Effector memory CD8-positive, alpha-beta T cell (primary cell): ENCODE results near the gene ARSK.

Source experiments
- ATAC-seq: fragments of 150-1000 bp; cut with Tn5 transposase; replicated peaks from 2 replicates; pipeline ENCODE4 v1.10.0; 2021; ENCODE audit warnings: mild to moderate bottlenecking, moderate library complexity
- DNase-seq, 3 experiments: peaks; one replicate each; pipeline ENCODE4 v3.0.0; 2021
- H3K27ac Mint-ChIP-seq, 2 donors: one replicate each; pipeline ENCODE4 v1.8.0; 2022; ENCODE audit warnings: mild to moderate bottlenecking in 2 of 2, mixed read lengths in 2 of 2, moderate library complexity in 2 of 2
- H3K27me3 Mint-ChIP-seq, 2 donors: one replicate each; pipeline ENCODE4 v1.8.0; 2022; ENCODE audit warnings: mixed read lengths in 2 of 2
- H3K36me3 Mint-ChIP-seq: one replicate; pipeline ENCODE4 v1.8.0; 2022; ENCODE audit warnings: mild to moderate bottlenecking, moderate library complexity, mixed read lengths; ENCODE audit not compliant: insufficient read depth
- H3K4me1 Mint-ChIP-seq, 2 donors: one replicate each; pipeline ENCODE4 v1.8.0; 2022; ENCODE audit warnings: low read depth in 2 of 2, mixed read lengths in 2 of 2
- H3K4me3 Mint-ChIP-seq, 2 donors: one replicate each; pipeline ENCODE4 v1.8.0; 2022; ENCODE audit warnings: mild to moderate bottlenecking in 2 of 2, mixed read lengths in 2 of 2, moderate library complexity in 2 of 2
- H3K9me3 Mint-ChIP-seq, 2 donors: one replicate each; pipeline ENCODE4 v1.8.0; 2022; ENCODE audit warnings: mixed read lengths in 2 of 2

Gene ARSK

GRCh38 chr5:95619514-95620029 lies 64.7 kb downstream of the ARSK start:
- no peaks in the 10 kb centered on the region for H3K27me3 Mint-ChIP-seq
- peaks cover 23 to 30% of the 10 kb centered on the region in 2 donors for H3K4me1 Mint-ChIP-seq
- peak overlapping the region; percentile 74 to 77 for H3K4me3 Mint-ChIP-seq
- H3K9me3 Mint-ChIP-seq, result no peaks in the 10 kb centered on the region
- peak overlapping the region; percentile 13 to 44 for H3K27ac Mint-ChIP-seq
- no peak for DNase-seq
- H3K36me3 Mint-ChIP-seq, result peaks cover 3% of the 10 kb centered on the region
- no peak for ATAC-seq

- ATAC-seq, result peak; percentile 67
- Mint-ChIP-seq H3K4me3 (peak within 1 kb of the TSS; percentile 82 to 86), H3K27ac (peak within 1 kb of the TSS; percentile 13 to 44), H3K4me1 (peaks cover 23 to 30% of the 10 kb centered on the region in 2 donors), H3K27me3 (no peaks in the 10 kb centered on the region), H3K36me3 (peaks cover 3% of the 10 kb centered on the region), H3K9me3 (no peaks in the 10 kb centered on the region)
- peak; percentile 44 to 60 (median 49) for DNase-seq
Measured at GRCh38 chr5:95620030-95620869, 65.3 kb downstream of the ARSK start, which contains the start of gene GPR150. Gene GPR150 (plus strand): TSS chr5:95620087. CDS start chr5:95620276, 189 bp downstream.

GRCh38 chr5:95620870-95621838 lies 66.3 kb downstream of the ARSK start:
- H3K4me1 Mint-ChIP-seq, result peaks cover 23 to 30% of the 10 kb centered on the region in 2 donors
- H3K9me3 Mint-ChIP-seq, result no peaks in the 10 kb centered on the region
- ATAC-seq (peak; percentile 40), DNase-seq (peak; percentile 22 to 31 (median 27))
- peaks cover 3% of the 10 kb centered on the region for H3K36me3 Mint-ChIP-seq
- no peaks in the 10 kb centered on the region for H3K27me3 Mint-ChIP-seq
- H3K4me3 Mint-ChIP-seq, result peak overlapping the region; percentile 82 to 86
- peak overlapping the region; percentile 46 to 73 for H3K27ac Mint-ChIP-seq

GRCh38 chr5:95621839-95622629 lies 67.1 kb downstream of the ARSK start:
- ATAC-seq, result peak; percentile 61
- Mint-ChIP-seq H3K27ac (peak overlapping the region; percentile 46 to 73), H3K4me1 (peaks cover 23 to 30% of the 10 kb centered on the region in 2 donors), H3K9me3 (no peaks in the 10 kb centered on the region), H3K27me3 (no peaks in the 10 kb centered on the region), H3K36me3 (peaks cover 3% of the 10 kb centered on the region), H3K4me3 (peak overlapping the region; percentile 82 to 86)
- peak in 2 of 3 experiments; percentile 21 to 23 for DNase-seq

GRCh38 chr5:95623706-95624105 lies 68.8 kb downstream of the ARSK start:
- Mint-ChIP-seq H3K36me3 (peaks cover 3% of the 10 kb centered on the region), H3K27ac (peak overlapping the region in 1 of 2 donors; percentile 56), H3K9me3 (no peaks in the 10 kb centered on the region), H3K4me1 (peaks cover 23 to 26% of the 10 kb centered on the region in 2 donors), H3K4me3 (no peak overlapping the region), H3K27me3 (no peaks in the 10 kb centered on the region)
- DNase-seq, result no peak
- ATAC-seq, result no peak

GRCh38 chr5:95624368-95624767 lies 69.5 kb downstream of the ARSK start:
- no peaks in the 10 kb centered on the region for H3K27me3 Mint-ChIP-seq
- no peak overlapping the region for H3K27ac Mint-ChIP-seq
- peaks cover 22 to 25% of the 10 kb centered on the region in 2 donors for H3K4me1 Mint-ChIP-seq
- ATAC-seq (no peak), DNase-seq (no peak)
- H3K36me3 Mint-ChIP-seq, result peaks cover 3% of the 10 kb centered on the region
- no peaks in the 10 kb centered on the region for H3K9me3 Mint-ChIP-seq
- no peak overlapping the region for H3K4me3 Mint-ChIP-seq

GRCh38 chr5:95626701-95627100 lies 71.8 kb downstream of the ARSK start:
- Mint-ChIP-seq H3K36me3 (peaks cover 3% of the 10 kb centered on the region), H3K9me3 (no peaks in the 10 kb centered on the region), H3K4me3 (no peak overlapping the region), H3K27me3 (no peaks in the 10 kb centered on the region), H3K27ac (no peak overlapping the region), H3K4me1 (peaks cover 12 to 20% of the 10 kb centered on the region in 2 donors)
- no peak for DNase-seq
- ATAC-seq, result no peak

- no peak overlapping the region for H3K27ac Mint-ChIP-seq
- DNase-seq, result no peak
- H3K9me3 Mint-ChIP-seq, result no peaks in the 10 kb centered on the region
- ATAC-seq, result no peak
- H3K27me3 Mint-ChIP-seq, result no peaks in the 10 kb centered on the region
- peaks cover 6% of the 10 kb centered on the region for H3K36me3 Mint-ChIP-seq
- H3K4me3 Mint-ChIP-seq, result no peak overlapping the region
- peaks cover 9 to 18% of the 10 kb centered on the region in 2 donors for H3K4me1 Mint-ChIP-seq
Measured at GRCh38 chr5:95627971-95628810, 73.3 kb downstream of the ARSK start.

GRCh38 chr5:95628933-95629332 lies 74.0 kb downstream of the ARSK start:
- Mint-ChIP-seq H3K9me3 (no peaks in the 10 kb centered on the region), H3K27me3 (no peaks in the 10 kb centered on the region), H3K4me1 (peaks cover 9 to 15% of the 10 kb centered on the region in 2 donors), H3K4me3 (no peak overlapping the region), H3K36me3 (peaks cover 6% of the 10 kb centered on the region), H3K27ac (no peak overlapping the region)
- no peak for DNase-seq
- ATAC-seq, result no peak

GRCh38 chr5:95630394-95630917 lies 75.6 kb downstream of the ARSK start:
- DNase-seq (no peak), ATAC-seq (no peak)
- Mint-ChIP-seq H3K9me3 (no peaks in the 10 kb centered on the region), H3K4me3 (no peak overlapping the region), H3K27me3 (no peaks in the 10 kb centered on the region), H3K27ac (peak overlapping the region in 1 of 2 donors; percentile 35), H3K36me3 (peaks cover 6% of the 10 kb centered on the region), H3K4me1 (peaks cover 9 to 15% of the 10 kb centered on the region in 2 donors)

GRCh38 chr5:95631255-95631958 lies 76.5 kb downstream of the ARSK start:
- Mint-ChIP-seq H3K27ac (peak overlapping the region; percentile 59 to 93), H3K9me3 (no peaks in the 10 kb centered on the region), H3K36me3 (peaks cover 6% of the 10 kb centered on the region), H3K4me1 (peaks cover 9 to 15% of the 10 kb centered on the region in 2 donors), H3K4me3 (peak overlapping the region in 1 of 2 donors; percentile 46), H3K27me3 (peaks cover under 1 to 2% of the 10 kb centered on the region in 2 donors)
- ATAC-seq (no peak), DNase-seq (no peak)
